Endothelial cell of umbilical vein (primary cell): ENCODE measurements around the gene DDX47. TPM values are rescaled to one million over a fixed set of nuclear protein-coding genes. Genes with fewer than 3 reads are reported as not detected.

ENCODE experiments used
- BruUV-seq: library from RNA; stranded (reverse); fragments of 400-500 nt; replicated peaks from 2 replicates; lab custom pipeline; 2021; lab: Mats Ljungman, UMichigan
- CTCF ChIA-PET: fragments of 300-600, 350-600 bp; sonication (Branson Sonifier 250); formaldehyde crosslinking; loops from one replicate; lab custom pipeline; 2021; ENCODE audit warnings: antibody characterized with exemption, inconsistent platforms; lab: Charles Lee
- POLR2A ChIA-PET: fragments of 300-600, 350-600 bp; sonication (Branson Sonifier 250); formaldehyde crosslinking; loops from one replicate; lab custom pipeline; 2021; ENCODE audit warnings: antibody characterized with exemption, inconsistent platforms; lab: Charles Lee
- DNase-seq: peaks from one replicate; pipeline ENCODE4 v3.0.0-alpha.2; 2011; ENCODE audit warnings: low read depth, low spot score
- FAIRE-seq: peaks from 2 replicates; lab custom pipeline; 2011; peaks lifted over from hg19 to GRCh38; lab: Jason Lieb, UNC
- H2AFZ ChIP-seq: 2 replicates; pipeline ENCODE4 v1.6.0; 2012; ENCODE audit warnings: low read depth, low read length, control low read depth, inconsistent platforms
- H3K27ac ChIP-seq: 2 replicates; pipeline ENCODE4 v1.5.1; 2011; ENCODE audit warnings: low read depth, mild to moderate bottlenecking, control low read depth, low read length, moderate library complexity; ENCODE audit not compliant: insufficient read depth
- H3K27me3 ChIP-seq, 2 experiments: 2 replicates each; pipeline versions ENCODE4 v1.6.0 to v1.6.1; 2011; ENCODE audit warnings: low read length in 2 of 2, mixed read lengths in 1 of 2; ENCODE audit not compliant: control insufficient read depth in 2 of 2, insufficient read depth in 2 of 2
- H3K36me3 ChIP-seq, 2 experiments: 2 replicates in 1 of 2; 3 replicates in 1 of 2; pipeline ENCODE4 v1.5.1; 2011; ENCODE audit warnings: low read length in 2 of 2, mild to moderate bottlenecking in 1 of 2, moderate library complexity in 1 of 2; ENCODE audit not compliant: control insufficient read depth in 2 of 2, insufficient read depth in 2 of 2; ENCODE audit errors: extremely low read depth in 1 of 2
- H3K4me1 ChIP-seq: 3 replicates; pipeline ENCODE4 v1.5.1; 2011; ENCODE audit warnings: mild to moderate bottlenecking, low read length; ENCODE audit not compliant: control insufficient read depth, insufficient read depth; ENCODE audit errors: extremely low read depth
- H3K4me2 ChIP-seq: 2 replicates; pipeline ENCODE4 v1.6.1; 2011; ENCODE audit warnings: low read length, control low read depth, mixed read lengths; ENCODE audit not compliant: insufficient read depth
- H3K4me3 ChIP-seq, 3 experiments: fragments of 200-600 bp in 1 of 3; sonication (generic), shearing (Covaris generic) in 1 of 3; replicated peaks in 1 of 3; 2 replicates each; pipeline ENCODE4 v1.5.1; 2011 to 2016; ENCODE audit warnings: control low read depth in 3 of 3, low read length in 3 of 3, mild to moderate bottlenecking in 2 of 3, inconsistent platforms in 1 of 3, low read depth in 1 of 3, moderate library complexity in 1 of 3; ENCODE audit not compliant: insufficient read depth in 1 of 3
- H3K79me2 ChIP-seq: 2 replicates; pipeline ENCODE4 v1.6.0; 2012; ENCODE audit warnings: low read length, inconsistent platforms; ENCODE audit not compliant: control insufficient read depth, insufficient read depth
- H3K9ac ChIP-seq: replicated peaks from 2 replicates; pipeline ENCODE3; 2011; ENCODE audit warnings: low read length, control low read depth; ENCODE audit not compliant: insufficient read depth; ENCODE audit errors: extremely low read depth
- H3K9me1 ChIP-seq: replicated peaks from 3 replicates; pipeline ENCODE4 v1.6.0; 2011; ENCODE audit warnings: mild to moderate bottlenecking, low read length; ENCODE audit not compliant: control insufficient read depth, insufficient read depth; ENCODE audit errors: extremely low read depth
- H3K9me3 ChIP-seq: replicated peaks from 2 replicates; pipeline ENCODE4 v1.5.1; 2012; ENCODE audit warnings: low read length, inconsistent platforms; ENCODE audit not compliant: control insufficient read depth, insufficient read depth
- H4K20me1 ChIP-seq: replicated peaks from 2 replicates; pipeline ENCODE3; 2011; ENCODE audit warnings: mild to moderate bottlenecking, low read length; ENCODE audit not compliant: control insufficient read depth, insufficient read depth; ENCODE audit errors: extremely low read depth
- JUN ChIP-seq: IDR thresholded peaks from 2 replicates; pipeline ENCODE4 v1.6.1; 2011; ENCODE audit warnings: borderline replicate concordance, low read depth; ENCODE audit not compliant: insufficient read length, insufficient read depth
- MYC ChIP-seq: IDR thresholded peaks from one replicate; pipeline ENCODE4 v1.6.1; 2011; ENCODE audit warnings: mild to moderate bottlenecking, low read depth, low read length
- dilution Hi-C: fragments of 300-500 bp; cut with MboI; formaldehyde crosslinking; loops from one replicate; pipeline ENCODE4 v1.15.0; 2019; ENCODE audit warnings: low sequenced_read_pairs; ENCODE audit not compliant: extremely low pct_ligation_motif_present
- intact Hi-C: fragments of 100-400 bp; cut with micrococcal nuclease; formaldehyde crosslinking; loops from one replicate; pipeline ENCODE4 v1.10.0; 2022
- polyA plus RNA-seq, 4 experiments: library from polyadenylated mRNA; depleted of rRNA in 3 of 4; stranded (reverse) in 3 of 4; unstranded in 1 of 4; fragments of >200 nt; gene quantifications; 2 replicates each; pipeline versions ENCODE4 v1.2.1 to v1.2.3, GENCODE V29; 2011 to 2012; ENCODE audit warnings: missing spikeins in 1 of 4
- total RNA-seq: library from RNA; stranded (reverse); gene quantifications from 2 replicates; pipeline ENCODE4 v1.2.3, GENCODE V29; 2021
- TF ChIP-seq, protein P1 (sequence below): IDR thresholded peaks from 2 replicates; pipeline ENCODE4 v1.6.1; 2011; ENCODE audit not compliant: insufficient read depth, insufficient read length
- TF ChIP-seq, protein P2 (sequence below), 2 donors: IDR thresholded peaks; 1 replicate in 1 of 2; 2 replicates in 1 of 2; pipeline ENCODE4 v1.5.1; 2011; ENCODE audit warnings: low read length in 2 of 2, mild to moderate bottlenecking in 2 of 2, moderate library complexity in 2 of 2, control low read depth in 1 of 2, inconsistent platforms in 1 of 2, low read depth in 1 of 2; ENCODE audit not compliant: insufficient read depth in 1 of 2; ENCODE audit errors: extremely low read depth in 1 of 2

Gene DDX47
- total and polyA plus RNA-seq, 2 donors (not counting 3 experiments of a cell fraction or from before 2014, with no cell fraction given) = 73.4 to 74.6 TPM

DNA sequence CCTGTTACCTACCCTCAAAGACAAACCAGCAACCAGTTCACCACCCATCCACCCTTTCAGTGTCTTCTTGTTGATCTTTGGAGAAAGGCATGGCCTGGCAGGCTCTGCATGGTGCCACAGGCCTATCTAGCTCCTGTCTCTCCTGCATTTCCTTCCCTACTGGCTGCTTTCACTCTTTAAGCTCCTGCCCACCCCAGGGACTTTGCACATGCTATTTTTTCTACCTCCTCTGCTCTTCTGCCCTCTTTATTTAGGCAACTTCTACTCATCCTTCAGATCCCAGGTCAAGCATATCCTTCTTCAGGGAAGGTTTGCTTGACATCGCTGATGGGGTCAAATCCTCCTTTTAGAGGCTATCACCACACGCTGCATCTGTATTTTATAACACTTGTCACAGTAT, 51.1 kb downstream of the DDX47 start:
- Histone ChIP-seq H3K79me2 (no peaks in the 10 kb centered on the region), H3K9me3 (no peaks in the 10 kb centered on the region), H3K9ac (no peak overlapping the region), H3K4me2 (no peak overlapping the region), H3K4me1 (no peaks in the 10 kb centered on the region), H3K27me3 (no peaks in the 10 kb centered on the region), H3K9me1 (no peaks in the 10 kb centered on the region), H2AFZ (no peak overlapping the region), H3K36me3 (no peaks in the 10 kb centered on the region), H4K20me1 (no peaks in the 10 kb centered on the region), H3K4me3 (no peak overlapping the region), H3K27ac (no peak overlapping the region)
- TF ChIP-seq, protein P1, sequence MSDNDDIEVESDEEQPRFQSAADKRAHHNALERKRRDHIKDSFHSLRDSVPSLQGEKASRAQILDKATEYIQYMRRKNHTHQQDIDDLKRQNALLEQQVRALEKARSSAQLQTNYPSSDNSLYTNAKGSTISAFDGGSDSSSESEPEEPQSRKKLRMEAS = no peak
- TF ChIP-seq MYC (no peak), JUN (no peak)
- TF ChIP-seq, protein P2, sequence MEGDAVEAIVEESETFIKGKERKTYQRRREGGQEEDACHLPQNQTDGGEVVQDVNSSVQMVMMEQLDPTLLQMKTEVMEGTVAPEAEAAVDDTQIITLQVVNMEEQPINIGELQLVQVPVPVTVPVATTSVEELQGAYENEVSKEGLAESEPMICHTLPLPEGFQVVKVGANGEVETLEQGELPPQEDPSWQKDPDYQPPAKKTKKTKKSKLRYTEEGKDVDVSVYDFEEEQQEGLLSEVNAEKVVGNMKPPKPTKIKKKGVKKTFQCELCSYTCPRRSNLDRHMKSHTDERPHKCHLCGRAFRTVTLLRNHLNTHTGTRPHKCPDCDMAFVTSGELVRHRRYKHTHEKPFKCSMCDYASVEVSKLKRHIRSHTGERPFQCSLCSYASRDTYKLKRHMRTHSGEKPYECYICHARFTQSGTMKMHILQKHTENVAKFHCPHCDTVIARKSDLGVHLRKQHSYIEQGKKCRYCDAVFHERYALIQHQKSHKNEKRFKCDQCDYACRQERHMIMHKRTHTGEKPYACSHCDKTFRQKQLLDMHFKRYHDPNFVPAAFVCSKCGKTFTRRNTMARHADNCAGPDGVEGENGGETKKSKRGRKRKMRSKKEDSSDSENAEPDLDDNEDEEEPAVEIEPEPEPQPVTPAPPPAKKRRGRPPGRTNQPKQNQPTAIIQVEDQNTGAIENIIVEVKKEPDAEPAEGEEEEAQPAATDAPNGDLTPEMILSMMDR (IDR thresholded peaks at IDR 0.05; ENCODE audit: extremely low read depth in 1 of 2, insufficient read depth in 1 of 2, low read depth in 1 of 2, low read length in 2 of 2) = no peak
- no TSS peak for BruUV-seq
- no peak for FAIRE-seq
- dilution Hi-C loops (no loop called here), intact Hi-C loops (no loop called here)
- no peak for DNase-seq
- ChIA-PET POLR2A (no interaction called here), CTCF (no interaction called here)
